Measurements from ENCODE around the gene SPATA6L.
"Not testable (repeated sequence)": the region's sequence is repeated elsewhere in the genome, so short reads cannot be mapped to it uniquely, and the experiment has no call there.

SPATA6L gene

DNA sequence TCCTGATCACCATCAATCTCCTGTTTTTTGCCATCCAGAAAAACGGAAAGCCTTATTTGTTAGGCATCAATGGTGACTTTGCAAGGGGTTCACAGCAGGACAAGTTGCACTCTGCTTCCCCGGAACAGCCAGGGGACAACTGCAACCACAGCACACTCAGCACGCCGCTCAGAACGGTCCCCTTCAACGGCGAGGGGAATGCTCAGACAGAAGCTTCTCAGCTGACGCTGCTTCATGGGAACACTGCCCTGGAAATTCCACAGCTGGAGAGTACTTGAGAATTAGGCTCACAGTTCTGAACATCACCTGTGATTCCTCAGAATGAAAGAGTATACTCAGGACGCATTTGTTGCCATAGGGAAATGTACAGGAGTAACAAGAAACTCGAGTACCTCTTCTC, 44.3 kb downstream of the SPATA6L start:
- no peak for DNase-seq

DNA sequence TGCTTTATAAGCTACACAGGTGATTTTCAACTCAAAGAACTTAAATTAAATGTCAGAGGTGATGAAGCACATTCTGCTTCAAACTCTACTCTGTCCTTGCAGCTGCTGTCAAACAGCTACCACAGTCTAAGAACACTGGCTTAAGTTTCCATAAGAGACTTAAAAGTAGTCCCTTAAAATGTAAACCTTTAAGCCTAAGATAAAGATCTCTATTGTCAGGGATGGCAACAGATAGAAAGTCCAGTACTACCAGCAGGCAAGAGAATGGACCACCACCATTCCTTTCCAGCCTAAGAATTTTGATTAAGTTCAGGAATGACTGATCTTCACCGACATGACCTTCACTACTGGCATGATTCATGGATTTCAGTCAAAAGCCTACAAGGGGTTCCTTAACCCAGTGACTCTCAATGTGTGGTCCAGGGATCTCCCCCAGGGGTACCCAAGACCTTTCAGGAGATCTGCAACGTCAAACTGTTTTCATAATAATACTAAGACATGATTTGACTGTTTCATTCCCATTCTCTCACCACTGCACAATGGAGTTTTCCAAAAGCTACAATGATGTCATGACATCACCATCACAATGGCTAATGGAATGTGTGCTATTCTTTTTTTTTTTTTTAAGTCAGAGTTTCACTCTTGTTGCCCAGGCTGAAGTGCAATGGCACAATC, 45.3 kb downstream of the SPATA6L start:
- DNase-seq: no peak

DNA sequence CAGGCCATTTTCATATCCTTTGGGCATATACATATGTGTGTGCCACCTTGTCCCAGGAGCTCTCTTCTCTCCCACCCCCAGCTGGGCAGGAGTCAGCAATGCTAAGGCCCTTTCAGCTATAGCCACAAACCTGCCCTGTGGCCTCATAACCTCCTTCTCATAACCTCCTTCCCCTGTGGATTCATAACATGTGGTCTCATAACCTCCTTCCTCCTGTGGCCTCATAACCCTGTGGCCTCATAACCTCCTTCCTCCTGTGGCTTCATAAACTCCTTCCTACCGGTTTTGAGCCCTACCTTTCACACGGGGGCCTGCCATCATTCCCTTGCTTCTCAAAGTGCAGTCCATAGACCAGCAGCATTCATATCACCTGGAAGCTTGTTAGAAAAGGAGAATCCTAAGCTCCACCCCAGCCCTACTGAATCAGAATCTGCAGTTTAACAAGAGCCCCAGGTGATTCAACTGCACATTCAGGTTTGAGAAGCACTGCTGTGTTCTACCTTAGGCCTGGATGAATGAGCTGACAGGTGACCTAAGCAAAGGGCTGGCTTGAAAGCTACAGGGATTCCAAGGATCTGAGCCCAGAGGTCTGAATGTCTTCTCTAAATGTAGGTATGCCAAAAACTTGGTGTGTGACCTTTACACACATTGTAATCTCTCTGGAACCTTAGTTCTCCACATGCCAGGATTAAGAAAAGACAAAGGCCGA, 46.1 kb downstream of the SPATA6L start:
- DNase-seq: no peak

- peak; percentile 2 to 6 for DNase-seq
Observed at GRCh38 chr9:4618700-4619099, 47.6 kb downstream of the SPATA6L start.

DNA sequence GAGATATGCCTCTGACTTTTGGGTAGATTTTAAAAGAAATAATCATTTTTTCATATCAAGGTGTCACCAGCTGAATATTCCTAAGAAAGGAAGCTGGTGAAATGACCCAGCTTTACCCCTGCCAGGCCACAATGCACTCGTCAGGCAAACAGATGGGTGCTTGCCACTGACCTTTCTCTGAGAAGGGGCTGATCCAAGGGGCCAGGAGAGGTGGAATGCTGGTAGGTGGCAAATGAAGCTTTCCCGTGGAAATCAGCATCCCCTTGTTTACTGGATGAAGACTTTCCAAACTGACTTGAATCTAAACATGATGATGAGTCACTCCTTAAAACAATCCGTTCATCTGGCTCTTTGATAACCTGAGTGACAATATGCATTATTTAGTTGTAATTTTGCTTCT, 48.5 kb downstream of the SPATA6L start:
- no peak for DNase-seq

- DNase-seq: no peak
Observed at GRCh38 chr9:4615778-4616177, 50.5 kb downstream of the SPATA6L start.

DNA sequence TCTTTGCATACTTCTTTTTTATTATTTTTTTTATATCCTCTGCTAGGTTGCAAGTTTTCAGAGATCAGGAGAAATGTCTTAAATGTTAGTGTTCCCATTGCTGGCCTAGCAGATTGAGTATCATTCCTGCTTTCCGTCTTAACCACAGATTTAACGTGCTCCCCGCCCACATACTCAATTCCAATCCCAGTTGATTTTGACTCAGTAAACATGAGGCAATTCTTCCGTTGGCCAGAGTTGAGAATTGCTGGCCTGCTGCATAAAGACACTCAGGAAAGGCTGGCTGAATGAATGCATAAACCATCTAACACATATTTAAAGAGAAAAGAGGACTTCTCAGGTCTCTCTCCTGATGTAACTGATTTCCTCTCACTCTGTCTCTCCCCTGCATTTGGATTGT, 51.0 kb downstream of the SPATA6L start:
- no peak for DNase-seq

DNA sequence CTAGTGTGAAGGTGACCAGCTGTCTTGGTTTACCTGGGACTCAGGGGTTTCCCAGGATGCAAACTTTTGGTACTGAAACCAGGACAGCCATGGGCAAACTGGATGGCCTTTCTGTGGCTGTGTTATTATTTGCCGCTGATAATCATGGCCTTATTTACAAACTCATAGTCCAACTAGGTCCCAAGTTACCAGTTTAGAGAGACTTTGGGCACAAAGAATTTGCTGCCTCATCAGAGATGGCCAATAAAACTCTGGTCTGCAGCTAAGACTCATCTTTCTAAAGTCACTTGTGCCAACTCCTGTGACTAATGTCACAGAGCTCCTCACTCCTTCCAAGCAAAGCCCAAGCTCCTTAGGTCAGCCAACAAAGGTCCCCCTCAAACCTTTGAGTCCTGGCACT, 51.7 kb downstream of the SPATA6L start:
- DNase-seq: no peak

DNA sequence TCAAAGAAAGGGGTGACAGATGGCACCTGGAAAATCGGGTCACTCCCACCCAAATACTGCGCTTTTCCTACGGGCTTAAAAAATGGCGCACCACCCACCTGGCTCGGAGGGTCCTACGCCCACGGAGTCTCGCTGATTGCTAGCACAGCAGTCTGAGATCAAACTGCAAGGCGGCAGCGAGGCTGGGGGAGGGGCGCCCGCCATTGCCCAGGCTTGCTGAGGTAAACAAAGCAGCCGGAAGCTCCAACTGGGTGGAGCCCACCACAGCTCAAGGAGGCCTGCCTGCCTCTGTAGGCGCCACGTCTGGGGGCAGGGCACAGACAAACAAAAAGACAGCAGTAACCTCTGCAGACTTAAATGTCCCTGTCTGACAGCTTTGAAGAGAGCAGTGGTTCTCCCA, 60.2 kb downstream of the SPATA6L start:
- not testable (repeated sequence) for DNase-seq

DNA sequence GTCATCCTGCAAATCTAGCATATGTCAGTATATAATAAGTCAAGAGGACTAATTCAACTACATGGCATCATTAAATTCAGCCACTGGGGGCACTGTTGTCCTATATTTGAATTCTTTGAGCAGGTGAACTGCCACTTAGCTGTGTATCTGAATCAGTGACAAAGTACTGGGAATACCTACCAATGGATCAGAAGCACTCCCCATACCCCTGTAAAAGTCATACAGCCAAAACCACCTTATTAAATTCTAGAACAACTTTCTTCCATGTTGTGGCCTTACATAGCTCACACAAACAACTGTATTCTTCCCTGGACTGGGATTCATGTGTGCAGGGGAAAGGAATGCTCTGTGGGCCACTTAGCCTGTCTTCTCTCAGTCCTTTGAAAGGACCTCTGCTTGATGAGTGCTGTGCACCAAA, 61.6 kb downstream of the SPATA6L start:
- peak; percentile 27 to 90 for DNase-seq

GRCh38 chr9:4603830-4604229, 62.5 kb downstream of the SPATA6L start:
- no peak for DNase-seq

DNA sequence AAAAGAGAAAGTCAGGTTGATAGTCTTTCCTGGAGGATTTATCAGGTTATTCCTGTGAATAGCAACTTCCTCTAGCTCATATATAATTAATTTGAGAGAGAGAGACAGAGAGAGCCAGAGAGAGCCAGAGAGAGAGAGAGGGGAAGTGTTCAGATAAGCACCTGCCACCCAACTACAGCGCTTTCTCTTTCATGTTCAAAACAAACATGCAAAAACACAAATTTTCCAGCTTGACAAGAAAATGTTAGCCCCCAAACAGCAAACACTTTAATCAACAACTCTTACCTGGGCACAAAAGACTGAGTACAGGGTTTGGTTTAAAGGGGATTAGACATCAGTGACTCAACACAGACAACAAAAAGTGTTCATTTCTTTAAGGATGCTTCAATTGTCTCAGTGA, 65.9 kb downstream of the SPATA6L start:
- DNase-seq: no peak

GRCh38 chr9:4596165-4596922, 69.9 kb downstream of the SPATA6L start:
- peak in 1 of 2 donors; percentile 13 for DNase-seq

DNA sequence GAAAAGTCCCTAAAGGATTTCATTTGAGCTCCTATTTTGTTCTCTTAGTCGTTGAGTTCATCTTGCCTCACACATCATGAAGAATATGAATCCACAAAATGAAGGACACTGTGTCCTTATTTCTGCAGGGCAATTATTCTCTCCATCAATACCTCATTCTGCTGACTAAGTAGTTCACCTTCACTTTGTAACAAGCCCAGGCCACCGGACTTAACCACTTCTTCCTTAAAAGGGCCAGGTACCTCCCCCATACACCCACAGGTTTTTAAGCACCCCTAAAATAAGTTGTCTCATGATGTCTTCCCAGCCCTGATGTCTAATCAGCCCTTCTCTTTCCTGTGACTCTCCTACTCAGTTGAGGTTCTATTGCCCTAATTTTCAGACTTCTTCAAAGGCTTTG, 71.3 kb downstream of the SPATA6L start:
- DNase-seq: no peak

DNA sequence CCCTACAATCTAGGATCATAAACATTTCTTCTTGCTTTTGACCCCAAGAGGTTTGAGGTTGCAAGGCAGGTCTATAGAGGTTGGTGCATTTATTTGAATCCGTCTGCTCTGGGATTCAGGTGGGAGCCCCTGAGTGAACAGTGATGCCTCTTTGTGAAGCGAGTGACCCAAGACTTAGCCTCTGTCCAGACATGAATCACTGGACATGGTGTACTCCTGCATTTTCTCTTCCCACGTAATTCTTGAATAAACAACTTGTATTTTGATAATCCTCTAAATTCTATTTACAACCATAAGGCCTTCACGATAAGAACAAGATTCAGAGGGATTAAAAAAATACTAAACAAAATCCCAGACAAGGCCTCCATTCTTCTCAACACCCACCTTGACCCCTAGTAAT, 71.7 kb downstream of the SPATA6L start:
- no peak for DNase-seq

GRCh38 chr9:4592886-4593285, 73.4 kb downstream of the SPATA6L start:
- DNase-seq: no peak

- peak in 1 of 2 donors; percentile 12 for DNase-seq
Observed at GRCh38 chr9:4592295-4592694, 74.0 kb downstream of the SPATA6L start.

GRCh38 chr9:4591123-4591500, 75.2 kb downstream of the SPATA6L start:
- DNase-seq: no peak

- no peak for DNase-seq
Observed at GRCh38 chr9:4590430-4591122, 75.7 kb downstream of the SPATA6L start.

DNA sequence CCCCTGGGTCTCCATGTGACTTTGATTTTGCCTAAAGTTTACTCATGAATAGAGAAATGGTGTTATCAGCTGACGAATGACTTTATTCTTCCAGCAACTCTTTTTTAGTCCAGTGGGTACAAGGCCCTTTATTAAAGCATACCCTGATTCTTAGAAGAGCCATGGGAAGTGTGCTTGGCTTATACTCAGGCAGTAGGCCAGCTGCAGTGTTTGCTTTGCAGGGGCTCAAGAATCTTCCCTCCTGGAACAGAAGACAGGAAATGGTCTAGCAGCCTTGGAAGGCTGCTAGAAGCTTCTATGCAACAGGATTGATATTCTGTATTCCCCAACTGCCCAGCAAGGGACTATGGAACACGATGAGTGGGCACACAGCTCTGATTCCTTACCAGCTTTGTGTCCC, 77.6 kb downstream of the SPATA6L start:
- no peak for DNase-seq

- DNase-seq: no peak
Observed at GRCh38 chr9:4585135-4585534, 81.1 kb downstream of the SPATA6L start.

DNA sequence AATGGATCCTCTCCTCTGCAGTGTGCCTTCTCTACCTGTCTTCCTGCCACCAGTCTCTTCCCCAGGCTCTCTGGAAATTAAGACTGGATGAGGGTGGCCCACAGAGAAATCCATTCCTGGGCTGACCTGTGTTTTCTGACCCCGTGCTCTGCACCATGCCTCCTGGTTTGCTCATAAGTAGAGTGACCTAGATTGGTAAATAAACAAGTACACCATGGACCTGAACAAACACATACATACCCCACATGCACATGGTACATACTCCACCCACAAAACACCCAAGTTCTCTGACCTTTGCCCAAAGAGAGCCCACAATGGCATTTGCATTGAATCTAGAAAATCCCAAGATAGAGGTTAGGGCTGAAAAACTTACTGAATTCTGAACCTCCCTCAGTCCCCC, 81.6 kb downstream of the SPATA6L start:
- no peak for DNase-seq

DNA sequence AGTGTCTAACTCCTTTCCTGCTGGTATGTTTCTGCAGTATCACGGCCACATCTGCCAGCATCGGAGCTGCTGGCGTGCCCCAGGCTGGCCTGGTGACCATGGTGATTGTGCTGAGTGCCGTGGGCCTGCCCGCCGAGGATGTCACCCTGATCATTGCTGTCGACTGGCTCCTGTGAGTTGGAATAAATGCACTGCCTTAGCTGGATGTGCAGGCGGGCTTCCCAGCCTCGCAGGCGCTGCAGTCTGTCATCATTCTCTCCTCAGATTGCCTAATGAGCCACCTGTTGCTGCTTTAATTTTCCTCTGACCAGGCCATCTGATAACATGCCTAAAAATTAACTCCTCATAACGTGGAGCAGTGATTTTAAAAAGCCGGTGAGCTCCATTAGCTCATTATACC, 83.3 kb downstream of the SPATA6L start:
- DNase-seq: no peak

Measured in inflammatory macrophage treated with lipopolysaccharide for 1 hour (primary cell).